Hepatocyte (in vitro differentiated cells): ENCODE data around the gene OR4F15.
"Not testable (repeated sequence)": the region's sequence is repeated elsewhere in the genome, so short reads cannot be mapped to it uniquely, and the experiment has no call there.

Experiments used
- CTCF ChIP-seq: fragments of 200-600 bp; sonication (generic); IDR thresholded peaks from 2 replicates; pipeline ENCODE4 v1.5.1; 2016; ENCODE audit warnings: antibody characterized with exemption, mild to moderate bottlenecking; ENCODE audit not compliant: poor library complexity
- EZH2 ChIP-seq: fragments of 200-600 bp; sonication (generic); IDR thresholded peaks from 2 replicates; pipeline ENCODE4 v1.6.1; 2016; ENCODE audit warnings: antibody characterized with exemption, mild to moderate bottlenecking, borderline replicate concordance

- TF ChIP-seq EZH2, CTCF: not testable (repeated sequence)
These were observed 31.8 kb upstream of the OR4F15 start for GRCh38 chr15:101780225-101780624.
